Hepatocyte (in vitro differentiated cells): Measurements from ENCODE around the gene KMT2D.

Experiments used
- EZH2 ChIP-seq: fragments of 200-600 bp; sonication (generic); IDR thresholded peaks from 2 replicates; pipeline ENCODE4 v1.6.1; 2016; ENCODE audit warnings: antibody characterized with exemption, mild to moderate bottlenecking, borderline replicate concordance
- EZH2phosphoT487 ChIP-seq: fragments of 200-600 bp; sonication (generic); IDR thresholded peaks from one replicate; pipeline ENCODE4 v1.6.1; 2018; ENCODE audit warnings: antibody characterized with exemption, mild to moderate bottlenecking, low read depth, moderate library complexity; ENCODE audit not compliant: unreplicated experiment, severe bottlenecking
- TF ChIP-seq, protein P1 (sequence below): fragments of 200-600 bp; sonication (generic); IDR thresholded peaks from 2 replicates; pipeline ENCODE4 v1.5.1; 2016; ENCODE audit warnings: antibody characterized with exemption, mild to moderate bottlenecking; ENCODE audit not compliant: poor library complexity

DNA sequence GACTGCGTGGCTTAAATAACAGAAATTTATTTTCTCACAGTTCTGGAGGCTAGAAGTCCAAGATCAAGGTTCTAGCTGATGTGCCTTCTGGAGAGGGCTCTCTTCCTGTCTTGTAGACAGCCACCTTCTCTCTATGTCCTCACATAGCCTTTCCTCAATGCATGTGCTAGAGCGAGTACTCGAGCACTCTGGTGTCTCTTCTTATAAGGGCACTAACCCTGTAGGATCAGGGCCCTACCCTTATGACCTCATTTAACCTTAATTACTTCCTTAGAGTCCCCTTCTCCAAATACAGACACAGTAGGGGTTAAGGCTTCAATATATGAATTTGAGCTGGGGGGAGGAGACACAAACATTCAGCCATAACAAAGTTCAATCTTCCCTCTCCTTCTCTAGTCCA is 23.8 kb upstream of the KMT2D start:
- TF ChIP-seq EZH2: no peak
- TF ChIP-seq, protein P1, sequence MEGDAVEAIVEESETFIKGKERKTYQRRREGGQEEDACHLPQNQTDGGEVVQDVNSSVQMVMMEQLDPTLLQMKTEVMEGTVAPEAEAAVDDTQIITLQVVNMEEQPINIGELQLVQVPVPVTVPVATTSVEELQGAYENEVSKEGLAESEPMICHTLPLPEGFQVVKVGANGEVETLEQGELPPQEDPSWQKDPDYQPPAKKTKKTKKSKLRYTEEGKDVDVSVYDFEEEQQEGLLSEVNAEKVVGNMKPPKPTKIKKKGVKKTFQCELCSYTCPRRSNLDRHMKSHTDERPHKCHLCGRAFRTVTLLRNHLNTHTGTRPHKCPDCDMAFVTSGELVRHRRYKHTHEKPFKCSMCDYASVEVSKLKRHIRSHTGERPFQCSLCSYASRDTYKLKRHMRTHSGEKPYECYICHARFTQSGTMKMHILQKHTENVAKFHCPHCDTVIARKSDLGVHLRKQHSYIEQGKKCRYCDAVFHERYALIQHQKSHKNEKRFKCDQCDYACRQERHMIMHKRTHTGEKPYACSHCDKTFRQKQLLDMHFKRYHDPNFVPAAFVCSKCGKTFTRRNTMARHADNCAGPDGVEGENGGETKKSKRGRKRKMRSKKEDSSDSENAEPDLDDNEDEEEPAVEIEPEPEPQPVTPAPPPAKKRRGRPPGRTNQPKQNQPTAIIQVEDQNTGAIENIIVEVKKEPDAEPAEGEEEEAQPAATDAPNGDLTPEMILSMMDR: no peak
- no peak for TF ChIP-seq EZH2phosphoT487
